GM12878 (cell line): Measurements from ENCODE around the gene ARSA. TPM values are rescaled to one million over a fixed set of nuclear protein-coding genes. Genes with fewer than 3 reads are reported as not detected.

Experiments
- MYC ChIP-seq: IDR thresholded peaks from 2 replicates; pipeline ENCODE4 v1.6.1; 2011; ENCODE audit warnings: mild to moderate bottlenecking, low read length, moderate library complexity, inconsistent platforms; ENCODE audit not compliant: insufficient read depth, insufficient replicate concordance, insufficient read length, severe bottlenecking
- NFYA ChIP-seq: IDR thresholded peaks from 2 replicates; pipeline ENCODE4 v1.6.1; 2011; ENCODE audit warnings: low read depth, mild to moderate bottlenecking, low read length, improper control_type of control experiment, borderline replicate concordance
- PML ChIP-seq: IDR thresholded peaks from 2 replicates; pipeline ENCODE4 v1.6.1; 2012; ENCODE audit warnings: low read length, inconsistent platforms
- POU2F2 ChIP-seq: IDR thresholded peaks from 3 replicates; pipeline ENCODE4 v1.6.1; 2011; ENCODE audit warnings: low read depth, mild to moderate bottlenecking, low read length, borderline replicate concordance
- SIX5 ChIP-seq: IDR thresholded peaks from 2 replicates; pipeline ENCODE4 v1.6.1; 2011; ENCODE audit warnings: mild to moderate bottlenecking, low read depth, low read length, moderate library complexity; ENCODE audit not compliant: severe bottlenecking
- TCF12 ChIP-seq: IDR thresholded peaks from 2 replicates; pipeline ENCODE4 v1.6.1; 2011; ENCODE audit warnings: low read depth, mild to moderate bottlenecking, low read length
- WRNIP1 ChIP-seq: IDR thresholded peaks from 2 replicates; pipeline ENCODE4 v1.6.1; 2011; ENCODE audit warnings: low read depth, low read length, improper control_type of control experiment, borderline replicate concordance
- polyA plus RNA-seq, 11 experiments: library from polyadenylated mRNA; depleted of rRNA in 4 of 11; unstranded in 6 of 11; stranded (reverse) in 5 of 11; fragments of >200 nt; fragmentation: Nextera tagmentation in 4 of 11; fragmentation: Illumina TruSeq in 1 of 11; extraction: Ambion mirVana in 4 of 11; extraction: Trizol in 1 of 11; gene quantifications; 1 replicate in 1 of 11; 2 replicates in 10 of 11; pipeline versions ENCODE4 v1.2.1 to v1.2.3, GENCODE V29; 2011 to 2016; ENCODE audit warnings: inconsistent platforms in 2 of 11, missing spikeins in 2 of 11, low read depth in 1 of 11
- total RNA-seq, 4 experiments: library from RNA; depleted of rRNA in 3 of 4; stranded (reverse); fragments of >200 nt in 3 of 4; fragmentation: Illumina TruSeq in 1 of 4; extraction: Trizol in 1 of 4; gene quantifications; 2 replicates each; pipeline versions ENCODE4 v1.2.1 to v1.2.3, GENCODE V29; 2013 to 2021
- TF ChIP-seq, protein P1 (sequence below): fragments of 450-650 bp; IDR thresholded peaks from 2 replicates; pipeline ENCODE4 v1.6.1; 2018; ENCODE audit warnings: borderline replicate concordance, mild to moderate bottlenecking; ENCODE audit not compliant: partially characterized antibody
- TF ChIP-seq, protein P2 (sequence below): fragments of 450-650 bp; conservative IDR thresholded peaks from 2 replicates; pipeline ENCODE4 v1.6.1; 2017; ENCODE audit warnings: mild to moderate bottlenecking, moderate library complexity

The ARSA gene
- total and polyA plus RNA-seq, 10 of the 15 experiments (the other 5 are each of a cell fraction or from before 2014, with no cell fraction given) = 0.39 to 26.3 (median 9.8) TPM

DNA sequence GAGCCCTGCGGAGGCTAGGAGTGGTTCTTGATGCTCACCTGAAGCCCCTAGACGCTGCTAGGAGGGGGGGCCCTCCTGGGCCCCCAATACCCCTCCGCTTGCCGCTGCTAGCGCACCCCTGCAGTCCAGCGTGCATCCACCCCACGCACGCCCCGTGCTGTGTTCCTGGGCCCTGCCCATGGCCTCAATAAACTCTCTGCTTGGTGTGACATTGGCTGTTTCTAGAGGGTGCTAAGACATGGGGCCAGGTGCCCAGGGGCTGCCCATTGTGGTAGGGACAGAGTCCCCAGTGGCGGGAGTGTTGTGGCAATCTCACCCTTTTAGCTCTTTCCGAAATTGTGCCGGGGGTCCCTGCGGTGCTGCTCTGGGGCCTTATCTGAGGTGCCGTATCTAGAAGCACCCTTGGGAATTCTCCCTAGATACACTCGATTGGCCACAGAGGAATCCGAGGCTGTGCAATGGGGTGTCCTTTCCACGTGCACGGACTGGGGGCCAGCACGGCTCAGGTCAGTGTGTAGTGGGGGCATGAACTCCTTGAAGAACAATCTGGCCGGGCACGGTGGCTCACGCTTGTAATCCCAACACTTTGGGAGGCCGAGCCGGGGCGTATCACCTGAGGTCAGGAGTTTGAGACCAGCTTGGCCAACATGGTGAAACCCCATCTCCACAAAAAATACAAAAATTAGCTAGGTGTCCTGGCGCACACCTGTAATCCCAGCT, 16.5 kb downstream of the ARSA start (continued):
- TF ChIP-seq, protein P1, sequence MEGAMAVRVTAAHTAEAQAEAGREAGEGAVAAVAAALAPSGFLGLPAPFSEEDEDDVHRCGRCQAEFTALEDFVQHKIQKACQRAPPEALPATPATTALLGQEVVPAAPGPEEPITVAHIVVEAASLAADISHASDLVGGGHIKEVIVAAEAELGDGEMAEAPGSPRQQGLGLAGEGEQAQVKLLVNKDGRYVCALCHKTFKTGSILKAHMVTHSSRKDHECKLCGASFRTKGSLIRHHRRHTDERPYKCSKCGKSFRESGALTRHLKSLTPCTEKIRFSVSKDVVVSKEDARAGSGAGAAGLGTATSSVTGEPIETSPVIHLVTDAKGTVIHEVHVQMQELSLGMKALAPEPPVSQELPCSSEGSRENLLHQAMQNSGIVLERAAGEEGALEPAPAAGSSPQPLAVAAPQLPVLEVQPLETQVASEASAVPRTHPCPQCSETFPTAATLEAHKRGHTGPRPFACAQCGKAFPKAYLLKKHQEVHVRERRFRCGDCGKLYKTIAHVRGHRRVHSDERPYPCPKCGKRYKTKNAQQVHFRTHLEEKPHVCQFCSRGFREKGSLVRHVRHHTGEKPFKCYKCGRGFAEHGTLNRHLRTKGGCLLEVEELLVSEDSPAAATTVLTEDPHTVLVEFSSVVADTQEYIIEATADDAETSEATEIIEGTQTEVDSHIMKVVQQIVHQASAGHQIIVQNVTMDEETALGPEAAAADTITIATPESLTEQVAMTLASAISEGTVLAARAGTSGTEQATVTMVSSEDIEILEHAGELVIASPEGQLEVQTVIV = no peak
- TF ChIP-seq TCF12 (no peak), NFYA (no peak), POU2F2 (no peak), MYC (no peak), PML (no peak), WRNIP1 (no peak), SIX5 (no peak)
- TF ChIP-seq, protein P2, sequence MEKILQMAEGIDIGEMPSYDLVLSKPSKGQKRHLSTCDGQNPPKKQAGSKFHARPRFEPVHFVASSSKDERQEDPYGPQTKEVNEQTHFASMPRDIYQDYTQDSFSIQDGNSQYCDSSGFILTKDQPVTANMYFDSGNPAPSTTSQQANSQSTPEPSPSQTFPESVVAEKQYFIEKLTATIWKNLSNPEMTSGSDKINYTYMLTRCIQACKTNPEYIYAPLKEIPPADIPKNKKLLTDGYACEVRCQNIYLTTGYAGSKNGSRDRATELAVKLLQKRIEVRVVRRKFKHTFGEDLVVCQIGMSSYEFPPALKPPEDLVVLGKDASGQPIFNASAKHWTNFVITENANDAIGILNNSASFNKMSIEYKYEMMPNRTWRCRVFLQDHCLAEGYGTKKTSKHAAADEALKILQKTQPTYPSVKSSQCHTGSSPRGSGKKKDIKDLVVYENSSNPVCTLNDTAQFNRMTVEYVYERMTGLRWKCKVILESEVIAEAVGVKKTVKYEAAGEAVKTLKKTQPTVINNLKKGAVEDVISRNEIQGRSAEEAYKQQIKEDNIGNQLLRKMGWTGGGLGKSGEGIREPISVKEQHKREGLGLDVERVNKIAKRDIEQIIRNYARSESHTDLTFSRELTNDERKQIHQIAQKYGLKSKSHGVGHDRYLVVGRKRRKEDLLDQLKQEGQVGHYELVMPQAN = no peak
- TF ChIP-seq, all 136 proteins: peak for 0
